CD8-positive, alpha-beta memory T cell (primary cell): ENCODE measurements around the gene SNX12. TPM values are rescaled to one million over a fixed set of nuclear protein-coding genes. Genes with fewer than 3 reads are reported as not detected.
A peak's percentile ranks its signal among the peaks of the same experiment; 100 is the strongest.

Source experiments
- CTCF ChIA-PET: fragments of 350-600 bp; sonication (Branson Sonifier 250); formaldehyde crosslinking; loops from one replicate; lab custom pipeline; 2021; ENCODE audit warnings: antibody characterized with exemption; lab: Charles Lee
- POLR2A ChIA-PET: fragments of 350-600 bp; sonication (Branson Sonifier 250); formaldehyde crosslinking; loops from one replicate; lab custom pipeline; 2021; ENCODE audit warnings: antibody characterized with exemption; lab: Charles Lee
- DNase-seq, 5 donors: peaks; one replicate each; pipeline versions ENCODE4 v3.0.0 to v3.0.0-alpha.2; 2020 to 2022; ENCODE audit warnings: mixed read lengths in 1 of 5
- H3K27ac ChIP-seq: one replicate; pipeline ENCODE4 v1.7.0; 2013; ENCODE audit warnings: low read depth, mild to moderate bottlenecking, low read length, moderate library complexity
- H3K27me3 ChIP-seq: 2 replicates; pipeline ENCODE4 v1.7.0; 2013; ENCODE audit warnings: low read length, mild to moderate bottlenecking; ENCODE audit not compliant: insufficient read depth, poor library complexity, severe bottlenecking
- H3K36me3 ChIP-seq: 2 replicates; pipeline ENCODE4 v1.7.0; 2013; ENCODE audit warnings: mild to moderate bottlenecking, low read length, moderate library complexity; ENCODE audit not compliant: insufficient read depth
- H3K4me1 ChIP-seq: 2 replicates; pipeline ENCODE4 v1.7.0; 2013; ENCODE audit warnings: mild to moderate bottlenecking, low read length, moderate library complexity; ENCODE audit not compliant: insufficient read depth
- H3K4me3 ChIP-seq: 2 replicates; pipeline ENCODE4 v1.7.0; 2013; ENCODE audit warnings: mild to moderate bottlenecking, low read length
- H3K9me3 ChIP-seq: 2 replicates; pipeline ENCODE4 v1.7.0; 2013; ENCODE audit warnings: mild to moderate bottlenecking, low read length
- H3K27ac Mint-ChIP-seq, 8 donors: one replicate each; pipeline ENCODE4 v1.8.0; 2020 to 2021; ENCODE audit warnings: mixed read lengths in 8 of 8, mild to moderate bottlenecking in 6 of 8, inconsistent platforms in 3 of 8, moderate library complexity in 3 of 8
- H3K27me3 Mint-ChIP-seq, 2 donors: one replicate each; pipeline ENCODE4 v1.8.0; 2020 to 2021; ENCODE audit warnings: mixed read lengths in 2 of 2, mild to moderate bottlenecking in 1 of 2, moderate library complexity in 1 of 2
- H3K36me3 Mint-ChIP-seq, 3 donors: one replicate each; pipeline ENCODE4 v1.8.0; 2020 to 2021; ENCODE audit warnings: mixed read lengths in 3 of 3, inconsistent platforms in 1 of 3, mild to moderate bottlenecking in 1 of 3
- H3K4me1 Mint-ChIP-seq, 3 donors: one replicate each; pipeline ENCODE4 v1.8.0; 2020 to 2021; ENCODE audit warnings: mixed read lengths in 3 of 3, inconsistent platforms in 1 of 3, mild to moderate bottlenecking in 1 of 3
- H3K4me3 Mint-ChIP-seq, 7 donors: one replicate each; pipeline ENCODE4 v1.8.0; 2020 to 2021; ENCODE audit warnings: mixed read lengths in 7 of 7, mild to moderate bottlenecking in 6 of 7, moderate library complexity in 4 of 7, inconsistent platforms in 2 of 7
- H3K9me3 Mint-ChIP-seq, 5 donors: one replicate each; pipeline ENCODE4 v1.8.0; 2020 to 2022; ENCODE audit warnings: mixed read lengths in 5 of 5, mild to moderate bottlenecking in 3 of 5, moderate library complexity in 2 of 5, inconsistent platforms in 1 of 5
- polyA plus RNA-seq: library from polyadenylated mRNA; unstranded; fragments of 300-500 nt; fragmentation: Illumina TruSeq; gene quantifications from one replicate; pipeline ENCODE4 v1.2.3, GENCODE V29; 2021
- total RNA-seq, 2 experiments: library from RNA; stranded (reverse); gene quantifications; one replicate each; pipeline ENCODE4 v1.2.3, GENCODE V29; 2021

The SNX12 gene
- total and polyA plus RNA-seq, 3 experiments from 2014 or later, result 4.3 to 60.0 (median 56.5) TPM

DNA sequence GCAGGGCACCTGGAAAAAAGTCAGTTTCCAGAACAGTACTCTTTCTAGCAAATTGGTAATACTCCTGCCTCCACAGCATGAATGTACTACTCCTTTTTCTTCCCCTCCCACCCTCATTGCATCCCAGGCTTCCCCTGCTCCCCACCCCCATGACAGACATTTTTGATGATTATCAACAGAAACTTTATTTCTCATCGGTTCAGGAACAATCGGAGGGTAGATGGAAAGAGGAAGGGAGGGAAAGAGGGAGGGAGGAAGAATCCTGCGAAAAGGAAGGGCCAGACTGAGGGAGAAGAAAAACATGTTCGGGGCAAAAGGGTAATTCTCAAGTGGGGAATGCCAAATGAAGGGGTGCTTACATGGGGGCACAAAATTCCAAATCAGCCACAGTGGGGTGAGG, 39.1 kb upstream of the SNX12 start:
- Histone ChIP-seq H3K9me3 (no peaks in the 10 kb centered on the region), H3K4me3 (no peak overlapping the region), H3K36me3 (peaks cover 30% of the 10 kb centered on the region), H3K4me1 (peaks cover 67% of the 10 kb centered on the region), H3K27ac (peak overlapping the region; percentile 29), H3K27me3 (no peaks in the 10 kb centered on the region)
- DNase-seq, result no peak
- peaks cover 15 to 61% (median 29%) of the 10 kb centered on the region in 3 donors for H3K36me3 Mint-ChIP-seq
- ChIA-PET POLR2A (interaction anchor here (1.9 kb wide), 1 partner anchor 11 kb away, joined by 8 read pairs; the partner anchor contains the start of gene MED12), CTCF (no interaction called here)
- peak overlapping the region; percentile 72 to 100 (median 98) for H3K27ac Mint-ChIP-seq
- no peaks in the 10 kb centered on the region for H3K9me3 Mint-ChIP-seq
- H3K27me3 Mint-ChIP-seq, result peaks cover 0 to 6% of the 10 kb centered on the region in 2 donors
- H3K4me1 Mint-ChIP-seq, result peaks cover 70 to 93% (median 90%) of the 10 kb centered on the region in 3 donors
- H3K4me3 Mint-ChIP-seq, result peak overlapping the region; percentile 89 to 98 (median 96)

DNA sequence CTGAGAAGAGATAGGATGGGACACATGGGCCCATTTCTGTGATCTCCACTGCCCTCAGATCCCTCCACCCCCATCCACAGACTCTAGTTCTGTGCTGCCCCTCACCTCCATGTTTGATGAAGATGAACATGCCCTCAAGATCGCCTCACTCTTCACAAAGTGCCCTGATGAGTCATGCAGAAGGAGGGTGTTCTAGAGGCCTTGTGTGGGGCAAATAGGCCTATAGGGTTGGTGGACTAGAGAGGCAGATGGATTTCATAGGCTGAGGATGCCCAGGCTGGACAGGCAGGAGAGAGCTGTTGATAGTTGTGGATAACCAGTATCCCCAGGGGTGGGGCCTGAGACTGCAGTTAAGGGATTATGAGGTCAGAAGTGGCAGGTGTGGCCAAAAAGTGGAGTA, 38.3 kb upstream of the SNX12 start, which contains the start of gene CXorf65:
Gene CXorf65 (minus strand): TSS at position 314 of the 400 bp plus-strand sequence. CDS start 184 bp downstream, at position 130.
- peaks cover 73% of the 10 kb centered on the region for H3K4me1 ChIP-seq

DNA sequence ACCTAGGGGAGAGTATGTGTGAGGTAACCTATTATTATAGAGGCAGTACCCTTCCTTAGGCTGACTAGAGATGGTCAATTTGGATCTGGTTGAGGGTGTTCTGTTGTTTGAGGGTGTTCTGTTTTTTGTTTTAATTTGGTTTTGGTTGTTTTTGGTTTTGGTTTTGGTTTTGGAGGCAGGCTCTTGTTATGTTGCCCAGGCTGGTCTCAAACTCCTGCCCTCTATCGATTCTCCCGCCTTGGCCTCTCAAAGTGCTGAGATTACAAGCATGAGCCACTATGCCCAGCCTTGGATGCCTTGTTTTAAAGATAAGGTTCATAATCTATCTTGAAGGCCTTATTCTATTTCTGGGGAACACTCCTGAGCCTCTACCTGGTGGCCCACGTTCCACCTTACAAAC, 37.5 kb upstream of the SNX12 start:
- H3K9me3 ChIP-seq, result no peaks in the 10 kb centered on the region
- CTCF ChIA-PET, result interaction anchor here (0.7 to 1.8 kb wide), 3 partner anchors 8 to 23 kb away, joined by 3 to 7 read pairs (median 3); no protein-coding TSS in a partner anchor
- H3K4me3 Mint-ChIP-seq, result peak overlapping the region; percentile 37 to 80 (median 72)
- peak overlapping the region; percentile 26 for H3K4me3 ChIP-seq
- peak in 2 of 5 donors; percentile 19 to 33 for DNase-seq
- peaks cover 15 to 48% (median 25%) of the 10 kb centered on the region in 3 donors for H3K36me3 Mint-ChIP-seq
- POLR2A ChIA-PET, result interaction anchor here (1.0 to 2.4 kb wide), 3 partner anchors 9 to 57 kb away, joined by 3 to 12 read pairs (median 6); partner anchors contain the start of gene MED12
- peaks cover 78% of the 10 kb centered on the region for H3K4me1 ChIP-seq
- H3K27me3 Mint-ChIP-seq, result peaks cover 0 to 3% of the 10 kb centered on the region in 2 donors
- peak overlapping the region; percentile 79 to 100 (median 96) for H3K27ac Mint-ChIP-seq
- no peaks in the 10 kb centered on the region for H3K27me3 ChIP-seq
- peaks cover 80 to 92% (median 89%) of the 10 kb centered on the region in 3 donors for H3K4me1 Mint-ChIP-seq
- no peaks in the 10 kb centered on the region for H3K9me3 Mint-ChIP-seq
- H3K36me3 ChIP-seq, result peaks cover 26% of the 10 kb centered on the region
- peak overlapping the region; percentile 33 for H3K27ac ChIP-seq

More for the DNA sequence above, 38.3 kb upstream of the SNX12 start, which contains the start of gene CXorf65:
- Mint-ChIP-seq H3K9me3 (no peaks in the 10 kb centered on the region), H3K36me3 (peaks cover 15 to 56% (median 29%) of the 10 kb centered on the region in 3 donors), H3K4me1 (peaks cover 72 to 91% (median 89%) of the 10 kb centered on the region in 3 donors), H3K4me3 (peak within 1 kb of the TSS; percentile 89 to 98 (median 96)), H3K27me3 (peaks cover 0 to 3% of the 10 kb centered on the region in 2 donors), H3K27ac (peak within 1 kb of the TSS; percentile 92 to 100 (median 98))
- Histone ChIP-seq H3K9me3 (no peaks in the 10 kb centered on the region), H3K27ac (peak within 1 kb of the TSS; percentile 33), H3K27me3 (no peaks in the 10 kb centered on the region), H3K4me3 (peak within 1 kb of the TSS; percentile 99), H3K36me3 (peaks cover 30% of the 10 kb centered on the region)
- CTCF ChIA-PET, result no interaction called here
- POLR2A ChIA-PET, result interaction anchor here (1.1 to 2.4 kb wide), 2 partner anchors 10 to 12 kb away, joined by 6 to 12 read pairs; partner anchors contain the start of gene MED12
- DNase-seq, result no peak

DNA sequence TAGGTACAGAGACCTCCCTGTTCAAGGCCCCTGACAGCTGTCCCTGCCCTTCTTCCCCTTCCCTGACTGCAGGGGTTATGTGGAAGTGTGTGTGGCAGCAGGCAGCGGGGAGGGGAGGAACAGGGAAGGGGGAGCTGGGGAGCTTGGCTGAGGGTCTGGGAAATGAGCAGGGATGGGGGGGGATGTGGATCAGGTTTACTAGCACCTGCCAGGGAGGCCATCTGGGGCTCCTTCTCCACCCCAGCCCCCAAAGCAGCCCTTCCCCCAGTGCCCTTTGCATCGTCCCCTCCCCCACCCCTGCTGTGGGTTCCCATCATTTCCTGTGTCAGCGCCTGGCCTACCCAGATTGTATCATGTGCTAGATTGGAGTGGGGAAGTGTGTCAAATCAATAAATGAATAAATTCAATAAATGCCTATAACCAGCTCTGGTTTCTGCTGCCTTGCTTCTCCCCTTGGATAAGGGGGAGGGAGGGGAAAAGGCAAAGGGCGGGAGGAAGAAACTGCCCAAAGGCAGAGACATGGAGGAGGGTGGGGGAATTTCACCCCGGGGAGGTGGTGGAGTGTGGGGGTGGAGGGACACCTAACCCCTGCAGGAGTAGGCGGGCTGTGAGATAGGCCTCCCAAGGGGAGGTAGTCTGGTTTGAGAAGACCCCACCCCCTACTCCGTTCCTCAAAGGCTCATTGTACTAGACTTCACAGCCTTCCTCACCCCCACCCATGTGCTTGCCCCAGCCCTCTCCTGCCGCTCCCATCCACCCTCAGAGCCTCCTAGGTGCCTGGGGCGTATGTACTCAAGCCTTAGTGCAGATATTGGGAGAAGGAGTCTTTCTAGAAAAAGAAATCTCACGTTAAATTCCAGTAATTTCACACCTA, 35.2 kb upstream of the SNX12 start:
- peak overlapping the region; percentile 82 to 99 (median 96) for H3K27ac Mint-ChIP-seq
- Histone ChIP-seq H3K27ac (peak overlapping the region; percentile 54), H3K4me1 (peaks cover 79% of the 10 kb centered on the region), H3K36me3 (peaks cover 8% of the 10 kb centered on the region), H3K4me3 (peak overlapping the region; percentile 46), H3K9me3 (no peaks in the 10 kb centered on the region), H3K27me3 (no peaks in the 10 kb centered on the region)
- peaks cover 0 to 4% of the 10 kb centered on the region in 2 donors for H3K27me3 Mint-ChIP-seq
- peak overlapping the region; percentile 74 to 90 (median 79) for H3K4me3 Mint-ChIP-seq
- H3K9me3 Mint-ChIP-seq, result no peaks in the 10 kb centered on the region
- ChIA-PET CTCF (interaction anchor here (1.2 to 4.8 kb wide), 5 partner anchors 8 to 71 kb away, joined by 3 to 58 read pairs (median 22); partner anchors contain the start of genes IL2RG and MED12), POLR2A (interaction anchor here (0.6 to 2.6 kb wide), 6 partner anchors 9 to 28 kb away, joined by 3 to 18 read pairs (median 4); partner anchors contain the start of genes IL2RG and MED12)
- H3K36me3 Mint-ChIP-seq, result peaks cover 9 to 25% (median 11%) of the 10 kb centered on the region in 3 donors
- peak; percentile 39 to 79 (median 64) for DNase-seq
- peaks cover 85 to 89% (median 89%) of the 10 kb centered on the region in 3 donors for H3K4me1 Mint-ChIP-seq

DNA sequence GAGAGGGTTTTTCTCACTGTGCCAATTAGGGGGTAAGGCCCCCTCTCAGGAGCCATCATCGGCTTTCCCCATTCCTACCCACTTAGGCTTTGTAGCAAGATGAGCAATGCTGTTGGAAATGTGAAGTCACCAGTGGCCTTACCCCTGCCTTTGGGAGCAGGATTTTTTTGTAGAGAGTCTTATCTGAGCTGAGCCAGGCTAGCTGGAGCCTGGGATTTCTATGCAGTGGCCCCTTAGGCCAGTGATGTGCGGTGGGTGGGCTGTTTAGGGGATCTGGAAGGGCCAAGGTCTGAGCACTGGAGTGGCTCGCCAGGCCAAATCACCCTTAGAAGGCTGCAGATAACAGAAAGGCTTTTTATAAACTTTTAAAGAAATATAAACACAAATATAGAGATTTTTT, 34.2 kb upstream of the SNX12 start:
- Histone ChIP-seq H3K27me3 (no peaks in the 10 kb centered on the region), H3K4me3 (no peak overlapping the region), H3K9me3 (no peaks in the 10 kb centered on the region), H3K36me3 (no peaks in the 10 kb centered on the region), H3K27ac (peak overlapping the region; percentile 31), H3K4me1 (peaks cover 79% of the 10 kb centered on the region)
- Mint-ChIP-seq H3K9me3 (no peaks in the 10 kb centered on the region), H3K4me3 (peak overlapping the region in 3 of 7 donors; percentile 43 to 88 (median 53)), H3K36me3 (peaks cover 3 to 14% (median 5%) of the 10 kb centered on the region in 3 donors), H3K27me3 (peaks cover 0 to 4% of the 10 kb centered on the region in 2 donors), H3K27ac (peak overlapping the region; percentile 82 to 99 (median 96)), H3K4me1 (peaks cover 85 to 88% (median 88%) of the 10 kb centered on the region in 3 donors)
- ChIA-PET POLR2A (interaction anchor here (1.2 to 2.6 kb wide), 3 partner anchors 10 to 26 kb away, joined by 3 to 18 read pairs (median 10); partner anchors contain the start of genes IL2RG and MED12), CTCF (interaction anchor here (1.2 to 4.8 kb wide), 5 partner anchors 10 to 72 kb away, joined by 3 to 58 read pairs (median 22); partner anchors contain the start of genes IL2RG and MED12)
- no peak for DNase-seq

DNA sequence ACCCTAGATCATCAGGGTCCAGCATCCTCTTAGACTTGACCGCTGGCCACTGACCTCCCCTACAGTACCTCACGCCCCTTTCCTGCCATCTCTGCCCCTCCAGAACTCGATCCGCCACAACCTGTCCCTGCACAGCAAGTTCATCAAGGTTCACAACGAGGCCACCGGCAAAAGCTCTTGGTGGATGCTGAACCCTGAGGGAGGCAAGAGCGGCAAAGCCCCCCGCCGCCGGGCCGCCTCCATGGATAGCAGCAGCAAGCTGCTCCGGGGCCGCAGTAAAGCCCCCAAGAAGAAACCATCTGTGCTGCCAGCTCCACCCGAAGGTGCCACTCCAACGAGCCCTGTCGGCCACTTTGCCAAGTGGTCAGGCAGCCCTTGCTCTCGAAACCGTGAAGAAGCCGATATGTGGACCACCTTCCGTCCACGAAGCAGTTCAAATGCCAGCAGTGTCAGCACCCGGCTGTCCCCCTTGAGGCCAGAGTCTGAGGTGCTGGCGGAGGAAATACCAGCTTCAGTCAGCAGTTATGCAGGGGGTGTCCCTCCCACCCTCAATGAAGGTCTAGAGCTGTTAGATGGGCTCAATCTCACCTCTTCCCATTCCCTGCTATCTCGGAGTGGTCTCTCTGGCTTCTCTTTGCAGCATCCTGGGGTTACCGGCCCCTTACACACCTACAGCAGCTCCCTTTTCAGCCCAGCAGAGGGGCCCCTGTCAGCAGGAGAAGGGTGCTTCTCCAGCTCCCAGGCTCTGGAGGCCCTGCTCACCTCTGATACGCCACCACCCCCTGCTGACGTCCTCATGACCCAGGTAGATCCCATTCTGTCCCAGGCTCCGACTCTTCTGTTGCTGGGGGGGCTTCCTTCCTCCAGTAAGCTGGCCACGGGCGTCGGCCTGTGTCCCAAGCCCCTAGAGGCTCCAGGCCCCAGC, 32.7 kb upstream of the SNX12 start:
- peaks cover 0 to 5% of the 10 kb centered on the region in 2 donors for H3K27me3 Mint-ChIP-seq
- H3K4me3 Mint-ChIP-seq, result peak overlapping the region in 1 of 7 donors; percentile 52
- H3K36me3 Mint-ChIP-seq, result peaks cover 0 to 7% (median 0%) of the 10 kb centered on the region in 3 donors
- Histone ChIP-seq H3K27me3 (no peaks in the 10 kb centered on the region), H3K27ac (no peak overlapping the region), H3K36me3 (no peaks in the 10 kb centered on the region), H3K4me1 (peaks cover 66% of the 10 kb centered on the region), H3K9me3 (no peaks in the 10 kb centered on the region), H3K4me3 (no peak overlapping the region)
- H3K9me3 Mint-ChIP-seq, result no peaks in the 10 kb centered on the region
- H3K27ac Mint-ChIP-seq, result peak overlapping the region; percentile 64 to 99 (median 92)
- ChIA-PET POLR2A (interaction anchor here (0.6 to 2.6 kb wide), 9 partner anchors 9 to 70 kb away, joined by 3 to 18 read pairs (median 4); partner anchors contain the start of genes IL2RG, MED12 and SNX12), CTCF (interaction anchor here (1.2 to 4.8 kb wide), 7 partner anchors 11 to 79 kb away, joined by 3 to 58 read pairs (median 6); partner anchors contain the start of genes IL2RG and MED12)
- H3K4me1 Mint-ChIP-seq, result peaks cover 82 to 87% (median 84%) of the 10 kb centered on the region in 3 donors
- DNase-seq, result peak in 2 of 5 donors; percentile 44 to 52
